CD14-positive monocyte (primary cell): ENCODE data around the gene ZNF263. TPM values are rescaled to one million over a fixed set of nuclear protein-coding genes. Genes with fewer than 3 reads are reported as not detected.

Source experiments
- DNase-seq, 3 donors: peaks; one replicate each; pipeline ENCODE4 v3.0.0-alpha.2; 2011 to 2022
- H2AFZ ChIP-seq: 2 replicates; pipeline ENCODE4 v1.6.0; 2012; ENCODE audit warnings: mild to moderate bottlenecking, low read depth, low read length, inconsistent platforms; ENCODE audit not compliant: insufficient read depth, poor library complexity, severe bottlenecking
- H3K27ac ChIP-seq, 2 donors: 1 replicate in 1 of 2; 2 replicates in 1 of 2; pipeline ENCODE4 v1.5.1; 2012 to 2013; ENCODE audit warnings: low read length in 2 of 2, control low read depth in 1 of 2, inconsistent platforms in 1 of 2, low read depth in 1 of 2, mild to moderate bottlenecking in 1 of 2
- H3K27me3 ChIP-seq, 2 donors: one replicate each; pipeline versions ENCODE4 v1.6.0 to v1.6.1; 2011 to 2013; ENCODE audit warnings: low read length in 2 of 2; ENCODE audit not compliant: control insufficient read depth in 2 of 2, insufficient read depth in 2 of 2
- H3K36me3 ChIP-seq, 2 donors: replicated peaks in 1 of 2; 1 replicate in 1 of 2; 2 replicates in 1 of 2; pipeline versions ENCODE4 v1.5.1 to v1.6.1; 2012 to 2013; ENCODE audit warnings: low read length in 2 of 2, control low read depth in 1 of 2, inconsistent platforms in 1 of 2, mild to moderate bottlenecking in 1 of 2; ENCODE audit not compliant: insufficient read depth in 2 of 2, control insufficient read depth in 1 of 2
- H3K4me1 ChIP-seq, 2 donors: 1 replicate in 1 of 2; 2 replicates in 1 of 2; pipeline versions ENCODE4 v1.5.1 to v1.6.1; 2012 to 2013; ENCODE audit warnings: low read length in 2 of 2, control low read depth in 1 of 2, inconsistent platforms in 1 of 2, mild to moderate bottlenecking in 1 of 2, moderate library complexity in 1 of 2; ENCODE audit not compliant: insufficient read depth in 2 of 2, control insufficient read depth in 1 of 2
- H3K4me2 ChIP-seq: replicated peaks from 2 replicates; pipeline ENCODE3; 2012; ENCODE audit warnings: low read length, moderate library complexity, mild to moderate bottlenecking; ENCODE audit not compliant: poor library complexity, severe bottlenecking; ENCODE audit errors: extremely low read depth
- H3K4me3 ChIP-seq, 3 experiments: fragments of 200-600 bp in 1 of 3; sonication (generic) in 1 of 3; replicated peaks in 1 of 3; 1 replicate in 2 of 3; 2 replicates in 1 of 3; pipeline ENCODE4 v1.5.1; 2011 to 2013; ENCODE audit warnings: low read length in 3 of 3, mild to moderate bottlenecking in 3 of 3, control low read depth in 2 of 3, low read depth in 2 of 3, inconsistent platforms in 1 of 3, moderate library complexity in 1 of 3
- H3K79me2 ChIP-seq: 2 replicates; pipeline ENCODE4 v1.6.0; 2012; ENCODE audit warnings: mild to moderate bottlenecking, control low read depth, inconsistent platforms, low read length, moderate library complexity; ENCODE audit not compliant: insufficient read depth
- H3K9ac ChIP-seq: 2 replicates; pipeline ENCODE4 v1.6.0; 2017; ENCODE audit warnings: low read length, mild to moderate bottlenecking; ENCODE audit not compliant: insufficient read depth, poor library complexity, severe bottlenecking
- H3K9me3 ChIP-seq, 2 donors: replicated peaks in 1 of 2; 1 replicate in 1 of 2; 2 replicates in 1 of 2; pipeline versions ENCODE4 v1.5.1 to v1.6.1; 2012 to 2013; ENCODE audit warnings: low read length in 2 of 2, control low read depth in 1 of 2; ENCODE audit not compliant: control insufficient read depth in 1 of 2, insufficient read depth in 1 of 2
- H4K20me1 ChIP-seq: 2 replicates; pipeline ENCODE4 v1.6.0; 2012; ENCODE audit warnings: mild to moderate bottlenecking, low read length, control low read depth, moderate library complexity; ENCODE audit not compliant: insufficient read depth
- H3K27ac Mint-ChIP-seq, 7 donors: one replicate each; pipeline ENCODE4 v1.8.0; 2020; ENCODE audit warnings: mild to moderate bottlenecking in 7 of 7, mixed read lengths in 7 of 7, moderate library complexity in 6 of 7, inconsistent platforms in 2 of 7
- H3K27me3 Mint-ChIP-seq, 3 donors: one replicate each; pipeline ENCODE4 v1.8.0; 2021 to 2022; ENCODE audit warnings: low read depth in 3 of 3, mild to moderate bottlenecking in 3 of 3, mixed read lengths in 3 of 3, moderate library complexity in 3 of 3, inconsistent platforms in 1 of 3
- H3K36me3 Mint-ChIP-seq, 2 donors: one replicate each; pipeline ENCODE4 v1.8.0; 2020; ENCODE audit warnings: mixed read lengths in 2 of 2, inconsistent platforms in 1 of 2, mild to moderate bottlenecking in 1 of 2
- H3K4me1 Mint-ChIP-seq: one replicate; pipeline ENCODE4 v1.8.0; 2020; ENCODE audit warnings: mild to moderate bottlenecking, mixed read lengths
- H3K4me3 Mint-ChIP-seq, 2 donors: one replicate each; pipeline ENCODE4 v1.8.0; 2020; ENCODE audit warnings: mild to moderate bottlenecking in 2 of 2, mixed read lengths in 2 of 2, moderate library complexity in 1 of 2
- H3K9me3 Mint-ChIP-seq, 7 donors: one replicate each; pipeline ENCODE4 v1.8.0; 2020 to 2022; ENCODE audit warnings: mixed read lengths in 7 of 7, mild to moderate bottlenecking in 6 of 7, moderate library complexity in 6 of 7, inconsistent platforms in 2 of 7
- whole genome bisulfite sequencing: methylation state at CpG from one replicate; pipeline ENCODE4 v1.1.5; 2013; ENCODE audit warnings: missing lambda C conversion rate; ENCODE audit not compliant: insufficient coverage; 5-methylcytosine and 5-hydroxymethylcytosine counted together
- intact Hi-C, 2 donors: fragments of 100-400 bp; cut with micrococcal nuclease; formaldehyde crosslinking; loops; one replicate each; pipeline versions ENCODE4 v1.15.0 to v1.15.1; 2023
- polyA plus RNA-seq, 3 donors: library from polyadenylated mRNA; depleted of rRNA in 1 of 3; unstranded in 2 of 3; stranded (reverse) in 1 of 3; fragments of 300-500 nt in 2 of 3; fragments of >200 nt in 1 of 3; fragmentation: Illumina TruSeq in 2 of 3; gene quantifications; 1 replicate in 2 of 3; 2 replicates in 1 of 3; pipeline ENCODE4 v1.2.3, GENCODE V29; 2012 to 2021
- TF ChIP-seq, protein P1 (sequence below): fragments of 200-600 bp; IDR thresholded peaks from one replicate; pipeline ENCODE4 v1.8.0; 2022; ENCODE audit warnings: antibody characterized with exemption, mild to moderate bottlenecking

Gene ZNF263
- polyA plus RNA-seq, 3 donors: 11.5 to 21.5 (median 13.1) TPM

DNA sequence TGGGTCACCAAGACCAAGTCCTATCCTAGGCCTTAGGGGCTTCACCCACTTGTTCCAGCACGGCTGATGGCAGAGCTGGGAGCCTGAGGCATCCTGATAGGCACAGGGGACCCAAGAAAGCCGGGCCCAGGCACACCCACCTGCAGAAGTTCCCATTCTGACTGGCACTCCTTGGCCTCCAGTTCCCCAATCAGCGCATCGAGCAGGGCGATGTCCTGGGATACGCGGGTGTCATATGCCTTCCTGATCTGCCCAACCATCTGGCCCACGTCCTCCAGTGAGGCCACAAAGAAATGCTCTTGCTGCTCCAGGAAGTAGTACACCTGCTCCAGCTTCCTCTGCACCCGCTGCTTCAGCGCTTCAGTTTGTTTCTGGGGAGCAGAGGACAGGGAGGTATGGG lies 36.4 kb upstream of the ZNF263 start:
- no peak overlapping the region for H3K4me3 Mint-ChIP-seq
- Histone ChIP-seq H4K20me1 (peaks cover 100% of the 10 kb centered on the region), H3K79me2 (peaks cover 88% of the 10 kb centered on the region), H3K4me2 (no peak overlapping the region), H3K4me3 (no peak overlapping the region), H2AFZ (no peak overlapping the region), H3K9me3 (no peaks in the 10 kb centered on the region), H3K27ac (peak overlapping the region in 1 of 2 donors; percentile 26), H3K4me1 (peaks cover 41 to 61% of the 10 kb centered on the region in 2 donors), H3K9ac (no peak overlapping the region), H3K36me3 (peaks cover 91 to 99% of the 10 kb centered on the region in 2 donors), H3K27me3 (no peaks in the 10 kb centered on the region)
- peak overlapping the region in 1 of 7 donors; percentile 57 for H3K27ac Mint-ChIP-seq
- intact Hi-C loops: no loop called here
- peaks cover 90 to 100% of the 10 kb centered on the region in 2 donors for H3K36me3 Mint-ChIP-seq
- TF ChIP-seq, protein P1, sequence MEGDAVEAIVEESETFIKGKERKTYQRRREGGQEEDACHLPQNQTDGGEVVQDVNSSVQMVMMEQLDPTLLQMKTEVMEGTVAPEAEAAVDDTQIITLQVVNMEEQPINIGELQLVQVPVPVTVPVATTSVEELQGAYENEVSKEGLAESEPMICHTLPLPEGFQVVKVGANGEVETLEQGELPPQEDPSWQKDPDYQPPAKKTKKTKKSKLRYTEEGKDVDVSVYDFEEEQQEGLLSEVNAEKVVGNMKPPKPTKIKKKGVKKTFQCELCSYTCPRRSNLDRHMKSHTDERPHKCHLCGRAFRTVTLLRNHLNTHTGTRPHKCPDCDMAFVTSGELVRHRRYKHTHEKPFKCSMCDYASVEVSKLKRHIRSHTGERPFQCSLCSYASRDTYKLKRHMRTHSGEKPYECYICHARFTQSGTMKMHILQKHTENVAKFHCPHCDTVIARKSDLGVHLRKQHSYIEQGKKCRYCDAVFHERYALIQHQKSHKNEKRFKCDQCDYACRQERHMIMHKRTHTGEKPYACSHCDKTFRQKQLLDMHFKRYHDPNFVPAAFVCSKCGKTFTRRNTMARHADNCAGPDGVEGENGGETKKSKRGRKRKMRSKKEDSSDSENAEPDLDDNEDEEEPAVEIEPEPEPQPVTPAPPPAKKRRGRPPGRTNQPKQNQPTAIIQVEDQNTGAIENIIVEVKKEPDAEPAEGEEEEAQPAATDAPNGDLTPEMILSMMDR: no peak
- peaks cover 60% of the 10 kb centered on the region for H3K4me1 Mint-ChIP-seq
- DNase-seq: no peak
- peaks cover 2 to 4% (median 2%) of the 10 kb centered on the region in 3 donors for H3K27me3 Mint-ChIP-seq
- H3K9me3 Mint-ChIP-seq: peaks cover 0 to 3% (median 0%) of the 10 kb centered on the region in 7 donors
- WGBS: 43% methylated on average over 8 of the region's 10 CpGs

DNA sequence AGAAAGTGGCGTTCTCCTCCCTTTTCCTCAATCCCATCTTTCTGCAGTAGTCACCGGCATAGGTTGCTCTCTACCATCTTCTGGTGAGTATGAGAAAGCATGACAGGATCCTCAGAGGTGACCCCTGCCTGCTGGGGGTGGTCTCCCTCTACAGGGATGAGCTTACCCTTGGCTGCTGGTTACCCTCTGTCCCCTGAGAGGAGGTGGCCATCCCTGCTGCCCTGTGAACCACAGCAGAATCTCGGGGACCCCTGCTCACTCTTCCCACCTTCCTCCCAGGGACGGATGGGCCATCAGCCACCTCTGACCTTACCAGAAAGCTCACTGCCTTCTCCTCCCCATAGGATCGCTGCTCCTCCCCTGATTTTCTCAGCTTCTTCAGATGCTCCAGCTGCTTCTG lies 34.7 kb upstream of the ZNF263 start:
- peak overlapping the region in 2 of 7 donors; percentile 16 to 19 for H3K27ac Mint-ChIP-seq
- H3K4me1 Mint-ChIP-seq: peaks cover 66% of the 10 kb centered on the region
- H3K27me3 ChIP-seq: no peaks in the 10 kb centered on the region
- H4K20me1 ChIP-seq: peaks cover 100% of the 10 kb centered on the region
- H3K4me3 ChIP-seq: no peak overlapping the region
- no peak overlapping the region for H2AFZ ChIP-seq
- 92% methylated on average over 3 of the region's 5 CpGs for WGBS
- intact Hi-C loops: no loop called here
- peaks cover 93% of the 10 kb centered on the region for H3K79me2 ChIP-seq
- TF ChIP-seq, protein P1: no peak
- peaks cover 0 to 3% (median 0%) of the 10 kb centered on the region in 7 donors for H3K9me3 Mint-ChIP-seq
- H3K9me3 ChIP-seq: no peaks in the 10 kb centered on the region
- H3K36me3 ChIP-seq: peaks cover 94 to 100% of the 10 kb centered on the region in 2 donors
- DNase-seq: no peak
- no peak overlapping the region for H3K4me3 Mint-ChIP-seq
- peaks cover 90 to 100% of the 10 kb centered on the region in 2 donors for H3K36me3 Mint-ChIP-seq
- no peak overlapping the region for H3K9ac ChIP-seq
- H3K4me1 ChIP-seq: peaks cover 47 to 65% of the 10 kb centered on the region in 2 donors
- peaks cover 0 to 2% (median 2%) of the 10 kb centered on the region in 3 donors for H3K27me3 Mint-ChIP-seq
- peak overlapping the region; percentile 5 for H3K4me2 ChIP-seq
- peak overlapping the region in 1 of 2 donors; percentile 36 for H3K27ac ChIP-seq
